Hair follicle dermal papilla cell (primary cell): Measurements from ENCODE around the gene KCNT1. TPM values are rescaled to one million over a fixed set of nuclear protein-coding genes. Genes with fewer than 3 reads are reported as not detected.

ENCODE experiments used
- total RNA-seq: library from RNA; depleted of rRNA; stranded (reverse); fragments of >200 nt; gene quantifications from 2 replicates; pipeline ENCODE4 v1.2.3, GENCODE V29; 2012

Gene KCNT1
- not detected in 2 replicates for total RNA-seq

DNA sequence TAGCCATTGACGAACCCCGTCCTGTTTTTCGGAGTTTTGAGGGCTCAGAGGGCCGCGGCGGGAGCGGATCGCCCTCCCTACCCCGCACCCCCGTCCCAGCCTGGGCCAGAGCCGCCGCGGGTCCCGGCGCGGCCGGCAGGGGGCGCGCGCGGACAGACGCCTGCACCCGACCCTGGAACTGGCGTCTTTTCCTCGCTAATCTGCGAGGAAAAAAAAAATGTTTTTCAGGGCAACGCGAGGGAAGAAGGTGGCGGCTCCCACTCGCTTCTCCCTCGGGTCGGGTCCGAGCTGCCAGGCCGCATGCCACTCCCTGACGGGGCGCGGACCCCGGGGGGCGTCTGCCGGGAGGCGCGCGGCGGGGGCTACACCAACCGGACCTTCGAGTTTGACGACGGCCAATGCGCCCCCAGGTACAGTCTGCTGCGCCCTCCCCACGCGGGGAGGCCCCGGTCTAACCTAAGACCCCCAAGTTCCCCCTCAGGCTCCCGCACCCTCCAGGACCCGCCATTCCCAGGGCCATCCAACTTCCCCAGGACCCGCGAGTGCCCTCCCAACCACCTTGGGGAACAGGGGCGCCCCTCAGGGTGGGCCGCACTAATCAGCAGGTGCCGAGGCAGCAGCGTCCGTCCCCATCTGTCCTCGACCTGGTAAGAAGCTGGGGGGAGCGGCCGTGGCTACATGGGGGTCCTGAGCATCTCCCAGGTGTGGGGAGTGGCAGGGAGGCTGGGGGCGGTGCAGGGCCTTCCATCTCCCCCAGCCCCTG lies at the start of gene KCNT1:
KCNT1 (plus strand) TSS at position 227 of the 763 bp plus-strand sequence; CDS start at position 301, 74 bp downstream.

DNA sequence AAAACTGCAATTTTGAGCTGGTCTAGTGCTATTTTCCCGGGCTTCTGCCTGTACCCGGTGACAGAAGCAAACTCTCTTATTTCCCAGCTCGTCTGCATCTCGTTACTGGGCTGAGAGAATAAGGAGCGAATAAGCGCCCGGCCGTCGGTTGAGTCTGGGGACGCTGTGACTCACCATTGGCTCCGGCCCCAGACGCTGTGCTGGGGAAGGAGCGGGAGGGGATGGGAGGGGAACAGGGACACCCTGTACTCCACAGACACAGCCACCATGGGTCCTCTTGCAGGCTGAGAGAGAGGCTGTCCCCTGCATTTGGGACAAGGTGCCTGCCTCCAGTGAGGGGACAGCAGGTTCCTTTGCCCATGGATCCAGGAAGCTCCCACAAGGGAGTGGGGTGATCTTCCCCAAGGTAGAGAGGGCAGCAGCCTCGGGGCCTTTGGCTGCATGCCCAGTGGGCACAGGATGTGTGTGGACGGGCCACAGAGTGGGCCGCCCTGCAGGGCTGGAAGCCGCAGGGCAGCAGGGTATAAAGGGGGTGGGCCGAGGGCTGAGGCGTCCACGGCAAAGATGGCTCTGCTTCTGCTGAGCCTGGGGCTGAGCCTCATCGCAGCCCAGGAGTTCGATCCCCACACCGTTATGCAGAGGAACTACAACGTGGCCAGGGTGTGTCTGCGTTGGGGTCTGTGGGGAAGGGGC lies 39.1 kb upstream of the KCNT1 start, which contains the start of gene LCN9:
LCN9 (plus strand) TSS at position 552 of the 693 bp plus-strand sequence; CDS start at position 565, 13 bp downstream.

DNA sequence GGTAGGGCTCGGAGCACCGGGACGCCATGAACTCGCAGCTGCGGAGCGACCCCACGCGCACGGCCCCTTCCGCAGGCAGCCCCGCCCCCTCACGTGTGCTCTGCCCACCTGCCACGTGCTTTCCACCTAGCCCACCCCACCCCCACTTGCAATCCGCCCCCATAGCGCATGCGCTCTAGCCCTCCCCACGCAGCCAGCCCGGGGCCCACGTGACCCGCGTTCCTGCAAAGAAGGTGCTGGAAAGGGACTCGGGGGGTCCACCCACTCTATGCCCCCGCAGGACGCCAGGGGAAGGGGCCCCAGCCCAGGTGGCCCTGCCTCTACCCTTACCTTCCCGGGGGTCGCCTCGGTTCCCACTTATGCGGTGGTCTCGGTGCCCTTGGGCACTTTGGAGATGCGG lies 2.5 kb upstream of the KCNT1 start, which contains the start of gene SOHLH1:
SOHLH1 (minus strand) TSS at position 42 of the 400 bp plus-strand sequence; CDS start at position 28, 14 bp downstream.

Other genes starting within 250 kb of the KCNT1 start
- 8.1 and 10.1 TPM in 2 replicates for gene PPP1R26, start 222.4 kb upstream of the KCNT1 start, total RNA-seq
- 17.0 and 34.1 TPM in 2 replicates for gene MRPS2, start 201.5 kb upstream of the KCNT1 start, total RNA-seq
- gene LCN1, start 180.7 kb upstream of the KCNT1 start, total RNA-seq, result not detected in 2 replicates
- not detected in 2 replicates for gene OBP2A, start 156.1 kb upstream of the KCNT1 start, total RNA-seq
- gene PAEP, start 140.4 kb upstream of the KCNT1 start, total RNA-seq, result not detected in 2 replicates
- not detected in 2 replicates for gene GLT6D1, start 62.6 kb upstream of the KCNT1 start, total RNA-seq
- not detected in 2 replicates for gene LCN9, start 38.9 kb upstream of the KCNT1 start, total RNA-seq
- gene SOHLH1, start 2.7 kb upstream of the KCNT1 start, total RNA-seq, result not detected in 2 replicates
- gene CAMSAP1, start 205.4 kb downstream of the KCNT1 start, total RNA-seq, result 16.3 and 19.0 TPM in 2 replicates